ENCODE results near the gene CTNNA3.

CTNNA3 gene

GRCh38 chr10:66819691-66820090 is 876.3 kb downstream of the CTNNA3 start:
- no peak for DNase-seq (ENCODE audit: low spot score)
- in situ Hi-C loops (cut with MboI; ENCODE audit: low sequenced_read_pairs, unreplicated experiment) = no loop called here
- TF ChIP-seq, protein P1, sequence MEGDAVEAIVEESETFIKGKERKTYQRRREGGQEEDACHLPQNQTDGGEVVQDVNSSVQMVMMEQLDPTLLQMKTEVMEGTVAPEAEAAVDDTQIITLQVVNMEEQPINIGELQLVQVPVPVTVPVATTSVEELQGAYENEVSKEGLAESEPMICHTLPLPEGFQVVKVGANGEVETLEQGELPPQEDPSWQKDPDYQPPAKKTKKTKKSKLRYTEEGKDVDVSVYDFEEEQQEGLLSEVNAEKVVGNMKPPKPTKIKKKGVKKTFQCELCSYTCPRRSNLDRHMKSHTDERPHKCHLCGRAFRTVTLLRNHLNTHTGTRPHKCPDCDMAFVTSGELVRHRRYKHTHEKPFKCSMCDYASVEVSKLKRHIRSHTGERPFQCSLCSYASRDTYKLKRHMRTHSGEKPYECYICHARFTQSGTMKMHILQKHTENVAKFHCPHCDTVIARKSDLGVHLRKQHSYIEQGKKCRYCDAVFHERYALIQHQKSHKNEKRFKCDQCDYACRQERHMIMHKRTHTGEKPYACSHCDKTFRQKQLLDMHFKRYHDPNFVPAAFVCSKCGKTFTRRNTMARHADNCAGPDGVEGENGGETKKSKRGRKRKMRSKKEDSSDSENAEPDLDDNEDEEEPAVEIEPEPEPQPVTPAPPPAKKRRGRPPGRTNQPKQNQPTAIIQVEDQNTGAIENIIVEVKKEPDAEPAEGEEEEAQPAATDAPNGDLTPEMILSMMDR (IDR thresholded peaks at IDR 0.05; ENCODE audit: borderline replicate concordance, control extremely low read depth, extremely low read depth, insufficient read depth, missing control alignments) = no peak

DNA sequence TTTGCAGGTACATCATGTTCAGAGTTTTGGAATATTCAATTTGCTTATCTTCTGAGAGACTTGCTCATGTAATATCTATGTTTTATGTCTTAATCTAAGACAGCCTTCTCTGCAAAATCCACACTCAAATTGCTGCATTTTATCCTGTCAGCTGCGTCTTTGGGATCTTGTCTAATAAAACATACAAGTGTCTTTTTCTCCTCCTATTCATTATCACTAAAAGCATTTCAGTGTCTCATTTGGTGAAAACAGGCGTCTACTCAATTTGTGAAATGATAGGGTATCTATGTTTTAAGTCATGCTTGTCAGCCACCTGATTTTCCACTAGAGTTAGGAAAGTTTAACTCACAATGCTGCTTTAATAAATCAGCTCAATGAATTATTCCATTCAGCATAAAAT is 882.9 kb downstream of the CTNNA3 start:
- TF ChIP-seq, protein P1 (IDR thresholded peaks at IDR 0.05; ENCODE audit: borderline replicate concordance, control extremely low read depth, extremely low read depth, insufficient read depth, missing control alignments) = no peak
- no peak for DNase-seq (ENCODE audit: low spot score)
- in situ Hi-C loops (cut with MboI; ENCODE audit: low sequenced_read_pairs, unreplicated experiment) = no loop called here

- TF ChIP-seq, protein P1 (IDR thresholded peaks at IDR 0.05; ENCODE audit: borderline replicate concordance, control extremely low read depth, extremely low read depth, insufficient read depth, missing control alignments) = no peak
- no peak for DNase-seq (ENCODE audit: low spot score)
- in situ Hi-C loops (cut with MboI; ENCODE audit: low sequenced_read_pairs, unreplicated experiment) = no loop called here
Measured at GRCh38 chr10:66811211-66811610, 884.8 kb downstream of the CTNNA3 start.

DNA sequence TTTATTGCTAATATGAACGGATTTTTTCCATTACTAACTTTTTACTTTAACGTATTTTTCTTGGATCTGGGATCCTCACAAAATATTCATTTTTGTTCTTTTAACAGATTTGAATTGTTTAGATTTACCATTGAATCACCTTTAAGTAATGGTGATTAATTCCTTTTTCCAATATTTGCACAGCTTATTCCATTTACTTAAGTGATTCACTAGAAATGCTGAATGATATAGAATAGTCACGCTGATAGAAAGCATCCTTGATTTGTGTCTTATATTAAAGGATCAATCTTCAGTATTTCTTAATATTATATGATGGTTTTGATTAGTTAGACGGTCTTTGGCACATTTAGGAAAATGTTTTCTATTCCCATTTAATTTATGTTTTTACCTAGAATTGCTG is 886.6 kb downstream of the CTNNA3 start:
- in situ Hi-C loops (cut with MboI; ENCODE audit: low sequenced_read_pairs, unreplicated experiment) = no loop called here
- TF ChIP-seq, protein P1 (IDR thresholded peaks at IDR 0.05; ENCODE audit: borderline replicate concordance, control extremely low read depth, extremely low read depth, insufficient read depth, missing control alignments) = no peak
- DNase-seq (ENCODE audit: low spot score) = no peak

DNA sequence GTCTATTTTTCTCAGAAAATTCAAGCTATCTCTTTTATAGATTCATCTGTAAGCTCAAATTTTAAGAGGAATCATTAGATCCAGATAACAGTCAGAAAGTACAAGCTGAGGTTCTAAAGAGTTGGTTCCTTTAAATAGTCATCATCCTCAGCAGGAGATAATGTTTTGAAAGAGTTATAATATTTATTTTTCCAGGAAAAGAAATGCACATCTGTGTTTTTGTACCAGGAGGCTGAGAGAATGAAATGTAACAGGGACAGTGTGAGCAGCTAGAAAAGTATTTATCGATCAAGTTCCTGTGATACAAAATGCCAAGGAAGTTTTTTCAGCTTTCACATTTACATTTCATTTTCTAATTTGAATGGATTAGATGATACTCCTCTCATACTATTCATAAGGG is 890.4 kb downstream of the CTNNA3 start:
- in situ Hi-C loops (cut with MboI; ENCODE audit: low sequenced_read_pairs, unreplicated experiment) = no loop called here
- TF ChIP-seq, protein P1 (IDR thresholded peaks at IDR 0.05; ENCODE audit: borderline replicate concordance, control extremely low read depth, extremely low read depth, insufficient read depth, missing control alignments) = no peak
- no peak for DNase-seq (ENCODE audit: low spot score)

DNA sequence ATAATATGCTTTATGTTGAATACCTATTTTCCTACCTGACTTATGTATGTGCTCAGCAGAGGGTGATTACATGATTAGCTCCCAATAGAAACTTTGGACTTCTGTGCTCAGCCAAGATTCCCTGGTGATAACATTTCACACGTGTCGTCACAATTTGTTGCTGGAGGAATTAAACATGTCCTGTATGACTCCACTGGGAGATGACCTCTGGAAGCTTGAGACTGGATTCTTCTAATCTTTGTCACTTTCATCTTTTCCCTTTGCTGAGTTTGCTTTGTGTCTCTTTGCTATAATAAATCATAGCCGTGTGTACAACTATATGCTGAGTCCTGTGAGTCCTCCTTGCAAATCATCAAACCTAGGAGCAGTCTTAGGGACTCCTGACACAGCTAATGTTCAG is 891.0 kb downstream of the CTNNA3 start:
- TF ChIP-seq, protein P1 (IDR thresholded peaks at IDR 0.05; ENCODE audit: borderline replicate concordance, control extremely low read depth, extremely low read depth, insufficient read depth, missing control alignments) = no peak
- in situ Hi-C loops (cut with MboI; ENCODE audit: low sequenced_read_pairs, unreplicated experiment) = no loop called here
- DNase-seq (ENCODE audit: low spot score) = no peak

DNA sequence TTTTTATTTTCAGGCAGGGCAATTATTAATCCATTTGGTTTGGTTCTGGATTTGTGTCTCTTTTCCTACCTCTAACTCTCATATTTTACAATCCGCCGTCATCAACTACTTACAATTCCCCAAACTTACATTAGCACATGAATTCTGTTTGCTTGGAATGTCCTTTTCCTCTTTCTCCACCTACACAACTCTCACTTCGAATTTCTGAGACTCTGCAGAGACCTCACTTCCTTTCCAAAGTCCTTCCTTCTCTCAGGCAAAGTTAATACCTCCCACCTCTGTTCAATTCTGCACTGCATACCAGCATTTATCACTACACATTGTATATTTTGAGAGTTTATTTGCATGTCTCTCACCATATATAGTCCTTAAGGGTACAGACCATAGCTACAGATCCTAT is 892.8 kb downstream of the CTNNA3 start:
- in situ Hi-C loops (cut with MboI; ENCODE audit: low sequenced_read_pairs, unreplicated experiment) = no loop called here
- no peak for DNase-seq (ENCODE audit: low spot score)
- TF ChIP-seq, protein P1 (IDR thresholded peaks at IDR 0.05; ENCODE audit: borderline replicate concordance, control extremely low read depth, extremely low read depth, insufficient read depth, missing control alignments) = no peak

Measured in GM13976 (cell line).